T-helper 1 cell treated with Interleukin-12 subunit alpha and Interleukin-12 subunit beta and Interleukin-4 antibody, amounts not matched to agents 30 μg/mL and 1 μg/mL, for 36 hours (primary cell): Measurements from ENCODE around the gene CFAP100.

Experiments
- H3K27ac Mint-ChIP-seq: one replicate; pipeline ENCODE4 v1.8.0; 2021; ENCODE audit warnings: mild to moderate bottlenecking, mixed read lengths
- H3K27me3 Mint-ChIP-seq: one replicate; pipeline ENCODE4 v1.8.0; 2021; ENCODE audit warnings: low read depth, mixed read lengths
- H3K36me3 Mint-ChIP-seq: one replicate; pipeline ENCODE4 v1.8.0; 2021; ENCODE audit warnings: low read depth, mixed read lengths
- H3K4me1 Mint-ChIP-seq: one replicate; pipeline ENCODE4 v1.8.0; 2021; ENCODE audit warnings: low read depth, mixed read lengths
- H3K4me3 Mint-ChIP-seq: one replicate; pipeline ENCODE4 v1.8.0; 2021; ENCODE audit warnings: mild to moderate bottlenecking, moderate library complexity, mixed read lengths
- H3K9me3 Mint-ChIP-seq: one replicate; pipeline ENCODE4 v1.8.0; 2021; ENCODE audit warnings: mixed read lengths

The CFAP100 gene

DNA sequence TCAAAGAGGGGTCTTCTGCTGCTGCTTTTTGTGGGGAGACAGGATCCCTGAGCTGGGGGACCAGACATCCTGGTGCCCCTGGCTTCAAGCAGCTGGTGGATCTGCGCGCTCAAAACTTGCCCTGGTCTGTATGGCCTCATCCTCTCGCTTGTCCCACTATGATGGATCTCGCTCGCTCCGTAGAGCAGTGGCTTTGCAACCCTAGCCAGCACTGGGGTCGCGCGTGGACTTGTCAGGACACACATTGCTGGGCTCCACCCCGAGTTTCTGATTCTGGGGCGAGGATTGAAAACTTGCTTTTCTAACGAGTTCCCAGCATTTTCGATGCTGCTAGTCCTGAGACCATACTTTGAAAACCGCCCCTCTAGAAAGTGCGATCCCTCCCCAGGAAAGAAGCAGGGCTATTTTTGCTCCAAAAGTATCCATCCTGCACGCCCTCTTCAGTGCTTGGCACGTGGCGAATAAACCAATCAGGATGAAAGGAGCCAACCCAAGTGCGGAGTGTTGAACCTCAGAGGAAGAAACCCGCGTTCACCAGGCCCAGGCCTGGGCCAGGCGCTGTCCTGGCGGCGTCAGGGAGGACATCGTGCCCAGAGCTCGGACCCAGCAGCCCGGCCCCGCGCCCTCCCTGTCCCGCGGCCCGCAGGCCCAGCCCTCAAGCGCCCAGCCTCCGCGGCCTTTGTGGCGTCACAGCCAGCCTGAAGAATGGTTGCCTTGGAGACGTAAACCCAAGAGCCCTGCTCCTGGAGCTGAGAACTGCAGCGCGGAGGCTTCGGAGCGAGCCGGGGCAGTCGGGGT, at the start of gene CFAP100:
CFAP100 (plus strand) TSS at position 731 of the 798 bp plus-strand sequence. CDS start 1,092 bp downstream, outside the sequence.
- Mint-ChIP-seq H3K4me1 (peaks cover 4% of the 10 kb centered on the region), H3K36me3 (no peaks in the 10 kb centered on the region), H3K27ac (no peak within 1 kb of the TSS), H3K9me3 (no peaks in the 10 kb centered on the region), H3K27me3 (peaks cover 56% of the 10 kb centered on the region), H3K4me3 (no peak within 1 kb of the TSS)

DNA sequence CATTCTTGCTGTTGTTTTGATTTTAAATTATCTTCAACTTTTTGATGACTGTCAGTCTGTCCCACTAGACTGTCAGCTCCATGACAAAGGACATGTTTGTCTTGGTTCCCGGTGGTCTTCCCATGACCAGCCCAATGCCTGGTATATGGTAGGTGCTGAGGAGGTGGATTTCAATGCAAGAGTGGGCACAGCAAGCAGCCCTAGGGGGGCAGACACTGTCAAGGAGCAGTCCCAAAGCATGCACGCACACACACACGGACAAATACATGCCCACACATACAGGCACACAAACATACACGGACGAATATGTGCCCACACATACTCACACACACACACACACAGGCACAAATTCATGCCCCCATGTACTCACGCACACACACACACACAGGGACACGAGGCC, 49.5 kb upstream of the CFAP100 start:
- H3K4me1 Mint-ChIP-seq: no peaks in the 10 kb centered on the region
- H3K27ac Mint-ChIP-seq: no peak overlapping the region
- no peaks in the 10 kb centered on the region for H3K27me3 Mint-ChIP-seq
- H3K36me3 Mint-ChIP-seq: no peaks in the 10 kb centered on the region
- H3K9me3 Mint-ChIP-seq: no peaks in the 10 kb centered on the region
- H3K4me3 Mint-ChIP-seq: no peak overlapping the region

- Mint-ChIP-seq H3K36me3 (no peaks in the 10 kb centered on the region), H3K27me3 (no peaks in the 10 kb centered on the region), H3K9me3 (no peaks in the 10 kb centered on the region), H3K27ac (no peak overlapping the region), H3K4me3 (no peak overlapping the region), H3K4me1 (no peaks in the 10 kb centered on the region)
Measured at GRCh38 chr3:126345641-126346460, 48.9 kb upstream of the CFAP100 start.

DNA sequence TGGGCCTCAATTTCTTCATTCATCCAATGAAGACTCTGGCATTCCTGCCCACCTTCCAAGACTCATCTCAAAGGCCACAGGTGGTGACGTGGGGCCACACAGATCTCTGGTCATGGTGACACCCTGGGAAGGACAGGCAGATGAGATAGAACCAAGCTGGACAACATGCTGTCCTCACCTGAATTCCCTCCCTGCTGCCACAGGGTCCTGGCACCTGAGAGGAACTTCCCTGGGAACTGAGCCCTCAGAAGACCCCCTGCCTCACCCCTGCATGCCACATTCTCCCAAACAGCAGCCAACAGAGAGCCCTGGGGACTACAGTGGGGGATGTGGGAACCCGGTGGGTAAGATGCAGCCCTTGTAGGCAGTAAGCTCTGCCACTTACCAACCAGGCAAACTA, 48.2 kb upstream of the CFAP100 start:
- Mint-ChIP-seq H3K27me3 (no peaks in the 10 kb centered on the region), H3K9me3 (no peaks in the 10 kb centered on the region), H3K27ac (no peak overlapping the region), H3K36me3 (no peaks in the 10 kb centered on the region), H3K4me3 (no peak overlapping the region), H3K4me1 (no peaks in the 10 kb centered on the region)

- Mint-ChIP-seq H3K9me3 (no peaks in the 10 kb centered on the region), H3K27ac (no peak overlapping the region), H3K4me1 (no peaks in the 10 kb centered on the region), H3K36me3 (no peaks in the 10 kb centered on the region), H3K27me3 (no peaks in the 10 kb centered on the region), H3K4me3 (no peak overlapping the region)
Measured at GRCh38 chr3:126347543-126348161, 47.1 kb upstream of the CFAP100 start.

DNA sequence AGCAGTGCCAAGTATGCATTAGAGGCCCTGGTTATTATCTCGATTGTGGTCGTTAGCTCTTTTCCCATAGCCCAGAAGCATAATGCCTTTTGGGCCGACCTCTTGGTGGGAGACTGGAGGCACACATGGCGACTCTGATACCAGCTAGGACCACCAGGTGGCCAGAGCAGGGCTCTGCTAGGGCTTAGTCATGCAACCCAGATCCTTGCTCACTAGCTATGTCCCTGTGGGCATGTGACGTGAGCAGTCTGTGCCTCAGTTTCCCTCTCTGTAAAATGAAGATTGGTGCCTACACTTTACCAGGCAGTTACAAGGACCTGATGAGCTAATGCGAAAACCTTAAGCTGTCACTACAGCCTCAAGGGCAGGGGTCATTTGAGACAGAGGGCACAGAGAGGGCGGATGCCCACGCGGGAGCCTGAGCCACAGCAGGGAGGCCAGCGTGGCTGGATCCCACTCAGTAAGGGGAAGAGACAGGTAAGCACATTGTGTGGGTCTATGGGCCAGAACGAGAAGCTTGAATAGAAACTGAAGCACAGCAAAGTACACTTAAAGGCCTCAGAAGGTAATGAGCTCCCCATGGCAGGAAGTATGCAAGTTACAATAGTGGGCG, 46.3 kb upstream of the CFAP100 start:
- Mint-ChIP-seq H3K4me3 (no peak overlapping the region), H3K27me3 (no peaks in the 10 kb centered on the region), H3K36me3 (no peaks in the 10 kb centered on the region), H3K27ac (no peak overlapping the region), H3K4me1 (no peaks in the 10 kb centered on the region), H3K9me3 (no peaks in the 10 kb centered on the region)

- Mint-ChIP-seq H3K27ac (no peak overlapping the region), H3K4me1 (no peaks in the 10 kb centered on the region), H3K27me3 (no peaks in the 10 kb centered on the region), H3K4me3 (no peak overlapping the region), H3K36me3 (no peaks in the 10 kb centered on the region), H3K9me3 (no peaks in the 10 kb centered on the region)
Measured at GRCh38 chr3:126349071-126349470, 45.6 kb upstream of the CFAP100 start.

DNA sequence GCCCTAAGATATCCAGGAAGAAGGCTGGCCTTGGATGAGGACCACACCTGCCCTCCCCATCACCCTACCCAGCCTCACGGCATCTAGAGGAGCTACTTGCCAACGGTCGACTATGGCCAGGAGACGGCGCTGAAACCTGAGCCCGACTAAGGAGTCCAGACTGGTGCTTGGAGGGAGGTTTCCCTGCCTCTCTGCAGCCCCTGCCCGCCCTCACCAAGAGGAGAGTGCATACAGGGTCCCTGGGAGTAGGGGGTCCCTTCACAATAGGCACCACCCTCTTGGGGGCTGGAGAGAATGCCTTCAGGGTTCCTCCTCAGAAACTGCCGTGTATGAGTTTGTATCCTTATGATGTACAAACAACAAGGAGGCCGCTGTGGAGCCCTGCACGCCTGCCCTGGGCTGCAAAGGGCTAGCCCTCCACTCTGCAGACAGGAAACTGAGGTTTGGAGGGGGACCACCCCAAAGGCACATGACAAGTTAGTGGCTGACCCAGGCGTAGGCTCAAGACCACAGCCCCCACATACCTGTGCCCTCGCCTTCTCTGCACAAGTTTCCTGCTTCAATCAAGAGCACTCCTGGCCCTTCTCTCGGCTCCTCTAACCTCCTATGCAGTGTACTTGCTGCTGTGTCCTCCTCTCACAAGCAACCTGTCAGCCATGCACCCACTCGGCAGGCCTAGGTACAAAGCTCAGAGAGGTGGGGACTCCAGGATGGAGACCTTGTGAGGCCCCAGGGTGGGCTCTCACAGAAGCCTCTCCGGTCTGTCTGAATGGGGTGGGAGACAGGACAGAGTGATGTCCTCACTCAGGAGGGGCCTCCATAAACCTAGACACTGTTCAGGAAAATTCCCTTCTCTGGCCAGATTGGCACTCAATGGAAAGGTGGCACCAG, 44.9 kb upstream of the CFAP100 start:
- Mint-ChIP-seq H3K36me3 (no peaks in the 10 kb centered on the region), H3K4me3 (no peak overlapping the region), H3K27me3 (peaks cover 3% of the 10 kb centered on the region), H3K4me1 (no peaks in the 10 kb centered on the region), H3K27ac (no peak overlapping the region), H3K9me3 (no peaks in the 10 kb centered on the region)

GRCh38 chr3:126350502-126351085, 44.1 kb upstream of the CFAP100 start:
- H3K4me3 Mint-ChIP-seq: no peak overlapping the region
- peaks cover 11% of the 10 kb centered on the region for H3K27me3 Mint-ChIP-seq
- H3K9me3 Mint-ChIP-seq: no peaks in the 10 kb centered on the region
- H3K36me3 Mint-ChIP-seq: no peaks in the 10 kb centered on the region
- H3K4me1 Mint-ChIP-seq: peaks cover 2% of the 10 kb centered on the region
- H3K27ac Mint-ChIP-seq: no peak overlapping the region

DNA sequence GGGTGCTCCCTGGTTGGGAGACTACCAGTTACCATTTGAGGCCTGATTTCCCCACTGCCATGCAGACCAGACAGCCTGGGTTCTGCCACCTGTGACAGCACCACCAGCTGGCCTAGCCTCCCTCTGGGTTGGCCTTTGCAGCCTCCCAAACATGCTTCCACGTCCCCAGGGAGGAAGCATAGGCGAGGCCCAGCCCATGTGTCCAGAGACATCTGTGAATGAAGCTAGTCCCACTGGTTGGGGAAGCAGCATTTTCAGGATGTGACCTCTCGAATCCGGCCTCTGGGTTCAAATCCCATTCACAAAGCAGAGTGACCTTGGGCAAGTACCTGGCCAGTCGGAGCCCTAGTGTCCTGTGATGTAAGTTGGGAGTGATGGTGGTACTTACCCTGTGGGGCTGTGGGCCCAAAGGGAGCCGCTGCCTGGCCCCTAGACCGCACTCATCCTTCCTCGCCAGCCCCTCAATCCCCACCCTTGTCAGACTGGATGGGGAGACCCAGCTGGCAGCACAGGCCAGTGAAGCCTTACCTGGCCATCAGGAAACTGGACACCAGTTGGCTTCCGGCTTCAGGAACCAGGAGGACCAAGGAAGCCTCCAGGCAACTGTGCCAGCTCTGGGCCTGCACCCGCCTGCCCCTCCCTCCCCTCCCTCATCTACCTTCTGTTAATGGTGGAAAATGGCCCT, 43.5 kb upstream of the CFAP100 start:
- Mint-ChIP-seq H3K36me3 (no peaks in the 10 kb centered on the region), H3K27me3 (peaks cover 15% of the 10 kb centered on the region), H3K4me3 (no peak overlapping the region), H3K27ac (no peak overlapping the region), H3K9me3 (no peaks in the 10 kb centered on the region), H3K4me1 (peaks cover 3% of the 10 kb centered on the region)

DNA sequence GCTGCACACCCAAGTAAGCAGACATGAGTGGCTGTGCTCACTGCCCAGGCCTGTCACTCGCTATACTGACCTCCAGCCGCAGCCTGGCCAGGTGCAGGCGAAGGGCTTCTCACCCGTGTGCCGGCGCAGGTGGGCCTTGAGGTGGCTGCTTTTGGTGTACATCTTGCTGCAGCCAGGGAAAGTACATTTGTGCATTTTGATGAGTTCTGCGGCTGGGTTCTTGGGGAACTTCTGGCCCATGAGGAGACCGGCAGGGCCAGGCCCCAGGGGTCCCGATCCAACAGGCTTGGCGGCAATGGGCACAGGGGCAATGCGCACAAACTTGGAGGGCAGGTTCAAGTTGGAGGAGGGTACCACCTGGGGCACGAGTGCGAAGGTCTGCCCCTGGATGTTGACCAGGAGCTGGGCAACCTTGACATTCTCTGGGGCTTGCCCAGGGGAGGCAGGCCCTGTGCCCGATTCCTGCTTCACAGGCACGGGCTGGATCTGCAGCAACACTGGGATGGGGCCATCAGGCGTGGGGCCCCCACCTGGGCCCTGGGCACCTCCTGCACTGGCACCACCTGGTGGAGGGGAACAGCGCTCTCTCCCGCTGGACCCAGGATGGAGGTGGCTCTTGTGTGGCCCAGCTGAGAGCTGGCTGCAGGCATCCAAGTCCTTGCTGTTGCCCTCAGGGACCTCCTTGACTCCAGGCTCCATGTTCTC, 42.8 kb upstream of the CFAP100 start:
- Mint-ChIP-seq H3K9me3 (no peaks in the 10 kb centered on the region), H3K4me3 (no peak overlapping the region), H3K27me3 (peaks cover 18% of the 10 kb centered on the region), H3K4me1 (peaks cover 5% of the 10 kb centered on the region), H3K27ac (no peak overlapping the region), H3K36me3 (no peaks in the 10 kb centered on the region)

DNA sequence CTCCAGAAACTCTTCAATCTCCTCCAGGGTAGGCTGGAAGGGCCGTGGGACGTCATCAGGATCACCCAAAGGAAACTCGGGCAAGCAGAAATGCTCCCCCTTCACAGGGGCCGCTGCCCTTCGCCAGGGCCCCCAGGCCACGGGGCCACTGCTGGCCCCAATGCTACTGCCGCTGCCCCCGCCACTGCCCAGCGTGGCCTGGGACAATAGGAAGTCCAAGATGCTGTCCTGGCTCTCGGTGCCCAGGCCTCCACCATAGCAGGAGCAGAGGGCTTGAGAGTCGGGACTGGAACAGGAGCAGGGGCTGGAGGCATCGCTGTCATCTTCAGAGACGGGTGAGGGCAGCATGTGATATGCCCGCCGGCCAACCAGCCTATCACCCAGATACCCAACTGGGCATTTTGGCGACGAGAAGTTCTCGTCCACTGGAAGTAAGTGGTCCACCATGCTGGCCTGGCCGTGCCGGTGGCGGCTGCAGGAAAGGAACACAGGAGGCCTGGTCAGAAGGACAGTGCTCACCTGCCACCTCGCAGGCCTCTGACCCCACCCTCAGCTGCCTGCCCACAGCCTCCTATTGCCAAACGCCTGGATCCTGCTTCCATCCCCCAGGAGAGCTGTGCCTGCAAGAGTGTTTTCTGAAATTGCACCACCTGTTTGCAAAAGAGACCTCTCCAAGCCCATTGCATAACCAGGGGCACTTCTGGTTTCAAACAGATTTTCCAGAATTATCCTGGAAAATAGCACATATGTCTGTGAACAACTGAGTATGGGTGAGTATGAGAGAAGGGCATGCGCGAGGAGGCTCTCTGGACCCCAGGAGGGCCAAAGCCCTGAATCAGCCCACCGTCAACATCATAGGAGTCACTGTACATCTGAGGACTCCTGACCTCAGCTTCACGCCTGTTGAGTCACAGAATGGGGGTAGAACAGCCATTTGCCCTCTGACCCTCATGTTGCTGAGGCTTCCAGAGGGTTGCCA, 41.9 kb upstream of the CFAP100 start:
- H3K36me3 Mint-ChIP-seq: no peaks in the 10 kb centered on the region
- H3K9me3 Mint-ChIP-seq: no peaks in the 10 kb centered on the region
- H3K4me1 Mint-ChIP-seq: peaks cover 8% of the 10 kb centered on the region
- H3K27me3 Mint-ChIP-seq: peaks cover 22% of the 10 kb centered on the region
- no peak overlapping the region for H3K4me3 Mint-ChIP-seq
- no peak overlapping the region for H3K27ac Mint-ChIP-seq
